ENCODE results near the gene CRB1.
"Not testable (repeated sequence)": the region's sequence is repeated elsewhere in the genome, so short reads cannot be mapped to it uniquely, and the experiment has no call there.

The CRB1 gene

GRCh38 chr1:197466813-197467212 is 198.8 kb downstream of the CRB1 start:
- DNase-seq = no peak

GRCh38 chr1:197467881-197468280 is 199.8 kb downstream of the CRB1 start:
- peak; percentile 44 for DNase-seq

- no peak for DNase-seq
Measured at GRCh38 chr1:197468543-197469175, 200.6 kb downstream of the CRB1 start.

- no peak for DNase-seq
Measured at GRCh38 chr1:197469620-197470210, 201.7 kb downstream of the CRB1 start.

- DNase-seq = no peak
Measured at GRCh38 chr1:197470330-197470729, 202.3 kb downstream of the CRB1 start.

GRCh38 chr1:197471248-197471985 is 203.4 kb downstream of the CRB1 start:
- DNase-seq = no peak

- DNase-seq = no peak
Measured at GRCh38 chr1:197472141-197472540, 204.1 kb downstream of the CRB1 start.

- no peak for DNase-seq
Measured at GRCh38 chr1:197480446-197480845, 212.4 kb downstream of the CRB1 start.

- peak; percentile 37 for DNase-seq
Measured at GRCh38 chr1:197481101-197481500, 213.0 kb downstream of the CRB1 start.

- peak; percentile 5 for DNase-seq
Measured at GRCh38 chr1:197485790-197486189, 217.7 kb downstream of the CRB1 start.

- peak; percentile 6 for DNase-seq
Measured at GRCh38 chr1:197486946-197487345, 218.9 kb downstream of the CRB1 start.

GRCh38 chr1:197491505-197491904 is 223.5 kb downstream of the CRB1 start:
- DNase-seq = not testable (repeated sequence)

GRCh38 chr1:197496722-197497121 is 228.7 kb downstream of the CRB1 start:
- no peak for DNase-seq

- DNase-seq = no peak
Measured at GRCh38 chr1:197510691-197511378, 242.8 kb downstream of the CRB1 start.

- no peak for DNase-seq
Measured at GRCh38 chr1:197515421-197515820, 247.4 kb downstream of the CRB1 start.

- DNase-seq = peak; percentile 19
Measured at GRCh38 chr1:197519741-197520334, 251.8 kb downstream of the CRB1 start.

- peak; percentile 54 for DNase-seq
Measured at GRCh38 chr1:197521118-197521739, 253.2 kb downstream of the CRB1 start.

GRCh38 chr1:197526736-197527371 is 258.8 kb downstream of the CRB1 start:
- peak; percentile 24 for DNase-seq

Measured in EL (cell line).